Lower leg skin (tissue), 3 donors: ENCODE data around the gene DPP10.

Source experiments
- CTCF ChIP-seq, 3 donors: fragments of 450-650 bp; IDR thresholded peaks; one replicate each; pipeline ENCODE4 v1.5.1; 2016; ENCODE audit warnings: antibody characterized with exemption in 3 of 3, mild to moderate bottlenecking in 3 of 3, moderate library complexity in 2 of 3
- POLR2A ChIP-seq, 2 donors: fragments of 450-650 bp; IDR thresholded peaks; one replicate each; pipeline ENCODE4 v1.6.1; 2016 to 2017; ENCODE audit warnings: antibody characterized with exemption in 2 of 2, mild to moderate bottlenecking in 1 of 2, moderate library complexity in 1 of 2

- TF ChIP-seq POLR2A (IDR thresholded peaks at IDR 0.05) (no peak), CTCF (IDR thresholded peaks at IDR 0.05) (no peak)
Observed at GRCh38 chr2:114424699-114425098, 17.7 kb upstream of the DPP10 start.
